Measurements from ENCODE around the gene ALDH3A1. TPM values are rescaled to one million over a fixed set of nuclear protein-coding genes. Genes with fewer than 3 reads are reported as not detected.

Gene ALDH3A1
- total RNA-seq, 2 experiments from 2014 or later: 0.14 TPM; not detected in 1

- H3K4me3 Mint-ChIP-seq: no peak overlapping the region
- CTCF ChIA-PET: no interaction called here
Measured at GRCh38 chr17:19703828-19704613, 44.1 kb downstream of the ALDH3A1 start.

GRCh38 chr17:19703106-19703827 lies 44.8 kb downstream of the ALDH3A1 start:
- Mint-ChIP-seq H3K4me3 (no peak overlapping the region), H3K27me3 (no peaks in the 10 kb centered on the region), H3K9me3 (no peaks in the 10 kb centered on the region), H3K27ac (no peak overlapping the region), H3K36me3 (no peaks in the 10 kb centered on the region), H3K4me1 (ENCODE audit: low read depth) (no peaks in the 10 kb centered on the region)
- POLR2A ChIA-PET: no interaction called here
- intact Hi-C loops (cut with micrococcal nuclease): no loop called here
- CTCF ChIA-PET: interaction anchor here (0.6 kb wide), 1 partner anchor 7 kb away, joined by 3 read pairs; no protein-coding TSS in a partner anchor
- no peak for DNase-seq

More at GRCh38 chr17:19703828-19704613, 44.1 kb downstream of the ALDH3A1 start:
- Mint-ChIP-seq H3K9me3 (no peaks in the 10 kb centered on the region), H3K27ac (no peak overlapping the region), H3K27me3 (no peaks in the 10 kb centered on the region), H3K4me1 (ENCODE audit: low read depth) (no peaks in the 10 kb centered on the region), H3K36me3 (no peaks in the 10 kb centered on the region)
- no peak for DNase-seq
- POLR2A ChIA-PET: no interaction called here
- intact Hi-C loops (cut with micrococcal nuclease): no loop called here

DNA sequence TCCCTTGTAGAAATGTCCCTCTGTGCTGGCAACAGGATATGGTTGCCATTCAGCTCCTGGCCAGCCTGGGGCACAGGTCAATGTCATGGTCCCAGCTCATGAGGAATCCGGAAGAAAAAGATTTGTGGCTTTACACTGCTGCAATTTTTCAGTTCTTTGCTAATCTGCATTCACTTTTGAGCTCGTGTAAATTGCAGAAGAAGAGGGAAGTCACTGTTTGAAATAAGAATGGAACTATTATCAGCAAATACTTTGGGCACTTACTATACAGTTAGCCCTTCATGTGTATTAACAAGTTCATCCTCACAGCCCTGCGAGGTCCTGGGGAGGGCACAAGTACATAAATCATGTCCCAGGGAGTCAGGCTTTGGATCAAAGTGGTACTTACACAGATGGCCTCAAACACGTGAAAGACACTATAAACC lies 45.9 kb downstream of the ALDH3A1 start:
- Mint-ChIP-seq H3K9me3 (no peaks in the 10 kb centered on the region), H3K36me3 (no peaks in the 10 kb centered on the region), H3K27ac (no peak overlapping the region), H3K27me3 (no peaks in the 10 kb centered on the region), H3K4me1 (ENCODE audit: low read depth) (no peaks in the 10 kb centered on the region), H3K4me3 (no peak overlapping the region)
- intact Hi-C loops (cut with micrococcal nuclease): no loop called here
- ChIA-PET CTCF (interaction anchor here (1.1 to 1.5 kb wide), 2 partner anchors 60 to 339 kb away, joined by 3 to 5 read pairs; partner anchors contain the start of gene B9D1), POLR2A (no interaction called here)
- no peak for DNase-seq

Other genes with a start within 250 kb of the ALDH3A1 start
- 1 to 10 TPM in 1 of 2 experiments, under 1 TPM in 1; 0.83 to 1.3 TPM for gene SLC47A1, start 214.4 kb downstream of the ALDH3A1 start, total RNA-seq
- gene ALDH3A2, start 99.5 kb downstream of the ALDH3A1 start, total RNA-seq: 10 to 100 TPM; 27.3 to 35.7 TPM
- gene SLC47A2, start 31.7 kb downstream of the ALDH3A1 start, total RNA-seq: not detected
- 10 to 100 TPM; 11.7 to 12.7 TPM for gene ULK2, start 119.6 kb upstream of the ALDH3A1 start, total RNA-seq
- gene AKAP10, start 229.5 kb upstream of the ALDH3A1 start, total RNA-seq: 10 to 100 TPM; 28.4 to 31.8 TPM

Data from activated CD4-positive, alpha-beta memory T cell treated with anti-CD3 and anti-CD28 coated beads for 36 hours (primary cell).